NCI-H1417 (cell line): ENCODE data around the gene RUNX1.
"Not testable (repeated sequence)": the region's sequence is repeated elsewhere in the genome, so short reads cannot be mapped to it uniquely, and the experiment has no call there.

Source experiments
- DNase-seq, 3 experiments: peaks; one replicate each; lab custom pipeline; 2025; lab: John Stamatoyannopoulos, UW

Gene RUNX1

DNA sequence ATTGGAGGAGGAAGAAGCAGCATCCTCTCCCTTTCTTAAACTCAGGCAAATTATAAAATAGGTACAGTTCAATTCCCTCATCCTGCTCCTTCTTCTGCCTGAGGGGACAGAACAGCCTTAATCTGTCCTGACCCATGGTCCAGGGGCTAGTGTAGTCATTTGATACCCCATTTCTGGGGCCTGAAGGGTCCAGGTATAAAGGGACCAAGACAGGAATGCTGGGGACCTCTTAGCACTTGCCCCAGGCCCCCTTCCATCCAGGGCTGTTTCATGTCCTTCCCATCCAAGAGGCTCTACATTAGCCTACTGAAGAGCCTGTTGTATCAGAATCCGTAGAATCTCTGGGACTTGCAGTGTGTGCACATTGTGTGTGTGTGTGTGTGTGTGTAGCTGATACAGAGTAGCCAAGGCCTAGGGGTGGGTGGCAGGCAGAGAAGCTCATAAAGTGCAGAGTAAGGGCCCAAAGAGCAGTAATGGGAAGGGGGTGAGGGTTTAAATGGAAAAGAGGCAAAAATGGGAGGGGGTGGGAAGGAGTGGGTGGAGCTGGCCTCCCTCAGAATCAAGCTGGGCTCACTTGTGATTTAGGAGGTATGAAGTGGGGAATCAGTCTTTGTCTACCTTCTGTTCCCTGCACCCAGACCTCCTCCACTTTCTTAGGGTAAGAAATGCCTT lies 32.4 kb downstream of the RUNX1 start:
- DNase-seq, result no peak

DNA sequence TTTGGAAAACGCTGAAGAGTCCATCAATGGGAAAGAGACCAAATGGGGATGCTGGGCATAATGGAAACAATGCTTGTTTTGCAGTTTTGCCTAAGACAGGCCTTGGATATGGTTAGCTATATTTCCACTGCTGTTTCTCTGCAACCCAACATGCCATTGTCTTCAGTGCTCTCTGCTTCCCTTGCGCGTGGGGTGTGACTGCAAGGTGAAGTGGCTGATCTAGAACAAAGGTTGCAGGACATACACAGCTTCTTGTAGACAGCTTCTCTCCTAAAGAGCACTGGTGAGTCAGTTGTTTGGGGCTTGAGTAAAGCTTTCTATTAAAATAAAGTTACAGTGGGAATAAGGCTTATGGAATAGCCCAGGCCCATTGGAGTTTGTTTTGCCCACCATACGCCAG lies 33.0 kb downstream of the RUNX1 start:
- DNase-seq, result no peak

DNA sequence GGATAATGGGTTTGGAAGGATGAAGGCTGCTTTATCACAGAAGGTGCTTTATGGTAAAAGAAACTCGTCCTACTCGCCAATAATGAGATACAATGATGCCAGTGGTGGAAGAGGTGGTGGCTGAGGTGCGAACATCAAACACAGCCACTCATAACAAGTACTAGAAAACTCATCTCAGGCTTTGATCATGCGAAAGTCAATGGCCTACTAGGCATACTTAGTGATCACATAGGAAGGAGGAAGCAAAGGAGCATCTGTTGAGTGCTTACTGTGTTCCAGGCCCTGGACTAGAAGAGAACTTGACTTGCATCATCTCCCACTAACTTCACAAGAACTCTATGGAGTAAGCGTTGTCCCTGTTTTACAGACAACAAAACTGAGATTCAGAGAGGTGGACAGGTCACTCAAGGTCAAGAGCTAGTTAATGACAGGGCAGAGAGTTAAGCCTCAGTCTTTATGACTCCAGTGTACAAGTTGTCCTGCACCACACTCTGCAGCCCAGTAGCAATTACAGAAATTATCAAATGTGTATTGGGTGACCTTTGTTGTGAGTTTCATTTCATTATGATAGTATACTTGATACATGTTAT lies 33.6 kb downstream of the RUNX1 start:
- no peak for DNase-seq

DNA sequence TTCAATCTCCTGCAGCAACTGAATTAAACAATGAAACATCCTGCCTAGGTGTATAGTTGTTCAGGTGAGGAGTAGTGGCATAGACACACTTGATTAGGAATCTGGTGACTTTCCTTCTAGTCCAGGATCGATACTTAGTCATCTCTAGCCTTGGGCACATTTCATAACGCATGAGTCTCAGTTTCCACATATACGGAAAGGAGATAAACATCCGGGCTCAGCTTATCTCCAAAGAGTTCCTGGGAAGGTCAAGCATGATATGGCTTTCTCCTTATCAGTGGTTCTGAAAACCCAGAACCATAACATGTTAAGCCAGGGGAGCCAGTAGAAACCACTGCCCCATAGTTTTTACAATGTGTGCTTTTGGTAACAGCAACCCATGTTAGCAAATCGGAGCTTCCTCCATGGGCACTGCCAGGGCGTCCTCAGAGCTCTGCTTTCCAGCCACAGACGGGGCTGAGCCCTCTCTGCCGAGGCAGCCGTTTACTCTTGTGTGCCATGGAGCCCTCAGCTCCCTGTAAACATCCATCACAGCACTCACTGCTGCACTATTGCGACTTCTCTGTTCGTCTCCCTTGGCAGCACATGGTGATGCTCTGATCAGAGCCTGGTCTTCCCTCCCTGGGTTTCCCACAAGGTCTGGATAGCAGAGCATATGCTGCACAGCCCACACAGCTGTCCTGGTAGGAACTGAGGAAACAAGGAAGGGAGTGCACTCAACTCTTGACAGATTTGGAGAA lies 34.6 kb downstream of the RUNX1 start:
- no peak for DNase-seq

DNA sequence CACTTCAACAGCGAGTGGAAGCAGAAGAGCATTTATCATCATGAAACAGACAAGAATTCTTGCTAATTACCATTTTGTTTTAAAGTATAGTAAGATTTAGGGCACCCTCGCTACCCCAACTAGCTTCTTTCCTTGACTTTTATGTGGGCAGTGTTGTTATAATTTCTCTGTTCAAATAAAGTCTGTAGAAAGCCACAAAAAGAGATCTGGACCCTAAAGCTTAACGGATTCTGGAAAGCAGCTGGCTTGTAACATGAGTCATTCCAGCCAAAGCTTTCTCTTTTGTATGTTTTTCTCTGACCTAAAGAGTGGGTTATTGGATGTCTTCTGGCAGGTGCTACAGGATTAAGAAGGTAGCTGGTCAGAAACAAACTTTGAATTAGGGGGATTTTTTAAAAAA lies 37.4 kb downstream of the RUNX1 start:
- peak in 1 of 3 experiments; percentile 67 for DNase-seq

DNA sequence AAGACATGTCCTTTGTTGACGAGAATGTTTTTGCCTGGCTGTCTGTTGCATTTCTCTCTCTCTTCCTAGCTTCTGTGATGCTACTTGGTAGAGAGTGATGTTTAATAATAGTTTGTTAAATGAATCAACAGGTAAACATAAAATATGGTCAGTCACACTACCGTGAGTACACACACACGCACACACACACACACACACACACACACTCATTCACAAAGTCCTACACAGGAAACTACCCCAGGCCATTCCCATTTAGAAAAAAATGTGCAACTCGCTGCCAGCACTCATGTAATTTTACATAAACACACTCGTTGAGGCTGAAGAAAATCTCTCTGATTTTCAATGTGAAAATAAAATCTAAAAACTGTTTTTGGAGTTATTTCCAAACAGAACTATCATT lies 38.7 kb downstream of the RUNX1 start:
- DNase-seq, result no peak

DNA sequence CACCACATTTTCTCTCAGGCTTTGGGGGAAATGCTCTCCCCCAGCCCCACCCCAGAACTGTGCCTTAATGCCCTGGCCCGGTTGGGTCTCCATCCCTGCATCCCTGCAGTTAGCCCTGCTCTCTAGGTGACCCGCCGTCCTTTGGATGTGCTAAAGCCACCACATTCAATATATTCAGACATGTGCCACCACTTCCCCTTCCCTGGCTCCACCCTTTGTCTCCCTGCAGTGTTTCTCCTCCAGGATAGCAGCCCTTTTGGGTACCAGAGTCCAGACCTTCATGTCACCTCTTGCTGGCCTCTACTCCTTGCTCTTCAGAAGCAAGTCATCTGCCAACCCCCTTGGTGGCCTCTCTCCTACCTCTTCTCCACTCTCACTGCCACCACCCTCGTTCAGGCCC lies 41.8 kb downstream of the RUNX1 start:
- no peak for DNase-seq

DNA sequence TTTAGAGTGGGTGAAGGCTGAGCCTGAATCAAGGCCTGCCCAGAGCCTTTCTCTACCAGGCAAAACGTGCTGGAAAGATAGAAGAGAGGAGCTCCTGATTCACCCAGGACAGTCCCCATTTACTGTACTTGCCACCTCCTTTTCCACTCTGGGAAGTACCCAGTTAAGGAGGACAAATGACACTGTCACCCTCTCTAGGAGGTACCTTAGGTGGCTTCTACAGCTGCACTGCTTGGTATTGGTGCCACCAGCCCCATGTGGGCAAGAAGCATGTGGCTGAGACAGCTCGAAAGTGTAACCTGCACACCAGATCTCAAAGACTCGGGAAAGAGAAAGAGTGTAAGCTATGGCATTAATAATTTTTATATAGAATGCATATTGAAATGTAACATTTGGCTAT lies 42.3 kb downstream of the RUNX1 start:
- no peak for DNase-seq

DNA sequence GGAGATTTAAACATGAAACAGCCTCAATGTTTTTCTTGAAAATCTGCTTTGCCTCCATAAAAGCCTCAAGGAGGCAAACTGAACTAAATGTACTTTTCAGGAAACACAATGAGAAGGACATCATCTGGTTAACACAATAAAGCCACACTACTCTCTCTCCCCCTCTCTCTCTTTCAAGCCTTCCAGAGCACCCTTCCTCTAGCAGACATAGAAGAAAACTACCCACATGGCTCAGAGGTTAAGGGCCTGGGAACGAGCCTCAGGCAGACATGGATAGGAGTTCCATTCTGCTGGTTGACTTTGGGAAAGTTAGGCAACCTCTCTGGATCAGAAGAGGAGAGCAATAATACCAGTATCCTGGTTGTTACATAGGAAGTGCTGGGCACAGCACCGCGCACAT lies 42.9 kb downstream of the RUNX1 start:
- DNase-seq, result no peak

DNA sequence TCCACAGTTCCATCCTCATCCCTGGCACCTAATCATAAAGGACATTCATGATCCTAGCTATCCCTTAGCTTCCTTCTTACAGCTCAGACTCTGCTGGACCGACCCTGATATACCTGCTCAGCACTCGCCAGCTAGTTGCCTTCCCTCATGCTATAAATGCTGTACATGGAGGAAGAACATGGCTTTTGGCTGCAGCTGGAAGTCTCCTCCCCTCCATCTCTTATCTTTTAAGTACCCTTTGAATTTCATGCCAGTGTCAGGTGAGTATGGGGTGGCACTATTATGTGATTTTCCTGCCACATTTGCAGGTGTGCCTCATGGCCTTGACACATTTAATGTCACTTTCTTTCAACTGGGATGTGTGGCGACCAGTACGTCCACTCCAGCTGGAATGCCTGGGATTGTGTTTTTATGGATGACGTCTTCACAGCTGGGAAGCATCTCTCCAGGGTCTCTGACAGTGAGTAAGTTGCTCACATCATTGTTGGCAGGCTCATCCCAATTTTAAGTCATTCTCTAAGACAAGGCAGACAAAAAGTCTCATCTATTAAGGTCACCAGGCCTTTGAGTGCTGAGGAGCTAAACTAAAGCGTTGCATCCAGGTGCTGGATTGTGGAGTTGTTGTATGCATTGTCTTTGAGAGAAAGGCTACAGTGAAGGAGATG lies 43.4 kb downstream of the RUNX1 start:
- DNase-seq, result peak in 1 of 3 experiments; percentile 50

- DNase-seq, result no peak
Measured at GRCh38 chr21:35005077-35005476, 44.0 kb downstream of the RUNX1 start.

DNA sequence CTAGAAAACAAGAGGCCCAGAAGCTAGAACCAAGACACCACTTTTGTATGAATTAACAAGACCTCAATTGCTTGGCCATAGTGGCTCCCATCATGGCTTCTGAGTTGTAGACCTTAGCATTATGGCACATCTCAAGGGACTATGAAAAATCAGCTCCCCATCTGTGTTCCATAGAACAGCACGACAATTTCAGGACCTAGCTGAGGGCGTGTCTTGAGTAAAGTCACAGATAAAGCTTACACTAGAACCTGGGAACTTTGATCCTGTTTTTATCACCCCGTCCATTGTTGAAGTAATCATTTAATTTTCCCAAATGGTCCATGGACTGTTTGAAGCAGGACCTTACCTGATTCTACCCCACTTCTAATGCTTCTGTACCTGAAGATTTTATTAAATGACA lies 44.8 kb downstream of the RUNX1 start:
- no peak for DNase-seq

DNA sequence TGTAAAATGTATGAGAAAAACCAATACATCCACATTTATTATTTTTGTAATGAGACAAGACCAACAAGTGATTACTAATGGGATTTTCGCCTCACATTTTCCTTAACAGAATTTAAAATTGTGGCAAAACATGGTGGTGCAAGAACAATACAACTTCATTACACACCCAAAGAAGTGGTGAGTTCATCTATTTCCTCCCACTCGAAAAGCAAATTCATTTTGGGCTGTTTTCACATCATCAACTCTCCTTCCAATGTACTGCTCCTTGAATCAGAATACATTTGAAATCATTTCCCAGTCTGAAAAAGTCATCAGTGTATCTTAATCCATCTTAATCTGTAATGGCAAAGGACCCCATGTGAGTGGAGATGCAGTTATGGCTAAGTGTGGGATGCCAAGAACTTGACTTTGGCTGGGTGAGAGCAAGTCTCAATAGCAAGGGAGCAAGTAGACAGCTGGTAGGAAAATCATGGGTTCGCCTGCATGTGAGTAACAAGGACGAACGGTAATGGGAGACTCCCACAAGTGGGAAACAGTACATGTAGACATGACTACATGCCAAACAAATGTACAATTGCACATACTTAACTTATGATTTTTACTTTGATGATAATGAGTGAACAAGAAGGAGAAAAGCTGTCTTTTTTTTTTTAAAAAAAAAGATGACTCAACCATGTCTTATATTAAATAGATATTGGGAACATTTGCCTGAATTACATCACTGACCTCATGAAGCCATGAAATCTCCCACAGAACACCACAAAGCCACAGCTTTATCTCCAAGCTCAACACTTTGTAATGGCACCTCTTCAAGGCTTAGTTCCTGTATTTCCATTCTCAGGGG lies 46.0 kb downstream of the RUNX1 start:
- no peak for DNase-seq

DNA sequence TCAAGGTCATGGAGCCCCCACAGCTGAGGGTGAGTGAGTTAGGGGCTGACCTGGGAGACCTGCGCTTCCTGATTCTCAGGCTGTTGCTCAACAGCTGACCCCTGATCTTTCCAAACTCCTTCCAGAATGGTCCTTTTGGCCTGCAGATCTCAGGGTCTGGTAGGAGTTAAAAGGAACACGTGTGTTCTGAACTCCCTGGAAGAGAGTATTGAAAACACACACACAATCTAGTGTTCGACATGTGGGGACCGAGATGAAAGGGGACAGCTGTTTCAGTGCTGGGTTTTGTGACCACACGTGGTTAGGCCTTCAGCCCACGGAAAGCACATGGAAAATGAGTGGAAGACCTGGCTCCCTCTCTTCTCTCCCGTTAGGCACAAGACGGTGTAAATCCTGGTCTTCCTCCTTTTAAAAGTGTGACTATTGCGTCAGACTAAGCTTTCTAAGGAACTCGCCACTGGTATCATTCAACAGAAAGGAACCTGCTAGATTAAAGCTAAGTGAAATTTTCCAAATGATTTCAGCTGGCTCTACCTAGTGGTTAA lies 49.6 kb downstream of the RUNX1 start:
- DNase-seq, result no peak

DNA sequence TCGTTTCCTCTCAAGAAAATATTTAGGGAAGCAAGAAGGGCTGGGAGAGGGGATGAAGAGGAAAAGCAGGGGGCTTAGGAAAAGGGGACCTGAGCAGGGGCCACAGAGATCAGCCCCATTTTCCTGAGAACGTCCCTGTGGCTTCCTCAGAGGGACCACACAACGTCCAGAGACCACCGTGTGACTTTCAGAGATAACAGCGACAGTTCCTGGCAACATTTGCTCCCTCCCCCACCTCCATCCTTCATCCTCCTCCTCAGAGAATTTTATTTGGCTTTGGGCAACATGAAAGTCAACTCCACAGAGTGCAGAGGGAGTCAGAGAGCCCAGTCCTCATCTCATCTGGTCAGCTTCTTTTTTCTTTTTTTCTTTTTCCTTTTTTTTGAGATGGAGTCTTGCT lies 50.9 kb downstream of the RUNX1 start:
- no peak for DNase-seq

DNA sequence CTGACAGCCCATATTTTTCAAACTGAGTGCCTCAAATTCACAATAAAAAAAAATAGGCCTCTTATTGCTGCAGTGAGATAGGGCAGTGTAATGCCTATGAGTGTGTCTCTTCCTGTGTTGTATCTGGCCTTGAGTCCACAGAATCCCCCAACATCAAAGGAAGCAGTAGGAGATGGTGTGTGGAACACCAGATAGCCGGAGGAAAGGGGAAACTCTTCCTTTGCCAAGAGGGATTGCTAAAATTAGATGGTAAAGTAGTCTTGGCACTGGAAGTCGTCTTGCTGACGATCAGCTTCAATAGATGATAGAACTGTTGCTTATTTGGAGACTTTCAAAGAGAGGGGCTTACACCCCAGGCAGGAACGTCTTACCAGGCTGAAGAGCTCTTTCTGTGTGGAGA lies 51.8 kb downstream of the RUNX1 start:
- DNase-seq, result no peak

DNA sequence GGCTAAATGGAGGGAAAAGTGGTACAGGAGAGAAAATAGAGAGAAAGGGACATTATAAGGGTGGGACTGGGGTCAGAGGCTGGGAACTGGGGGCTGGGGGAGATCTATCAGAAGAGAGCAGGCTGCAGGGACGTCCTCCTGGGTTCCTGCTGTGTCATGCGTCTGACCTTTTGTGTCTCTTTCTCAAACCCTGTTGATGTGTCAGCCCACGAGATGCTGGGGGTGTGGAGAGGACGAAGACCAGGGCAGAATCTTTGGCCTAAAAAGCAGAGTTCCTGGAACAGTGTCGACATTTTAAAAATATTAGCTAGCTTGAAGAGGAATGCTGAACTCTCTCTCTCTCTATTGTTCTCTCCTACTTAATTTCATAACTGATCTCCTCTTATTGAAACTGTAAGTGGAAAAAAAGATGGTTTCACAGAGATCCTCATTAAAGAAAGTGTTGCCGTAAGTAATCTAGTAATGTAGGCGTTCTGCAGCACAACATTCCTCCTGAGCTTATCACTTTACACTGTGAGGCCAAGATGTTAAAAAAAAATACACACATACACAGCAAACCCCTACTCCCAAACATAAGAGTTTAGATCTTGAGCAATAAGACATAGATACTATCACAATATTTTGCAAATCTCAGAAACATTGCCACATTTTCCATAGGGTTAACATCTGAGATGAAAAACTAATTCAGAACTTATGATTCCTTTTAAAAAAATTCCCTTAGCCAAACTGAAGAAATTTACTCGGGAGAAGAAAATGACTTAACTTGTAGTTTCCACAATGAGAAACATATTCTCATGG lies 52.6 kb downstream of the RUNX1 start:
- DNase-seq, result no peak

- DNase-seq, result no peak
Measured at GRCh38 chr21:34995979-34996303, 53.2 kb downstream of the RUNX1 start.

DNA sequence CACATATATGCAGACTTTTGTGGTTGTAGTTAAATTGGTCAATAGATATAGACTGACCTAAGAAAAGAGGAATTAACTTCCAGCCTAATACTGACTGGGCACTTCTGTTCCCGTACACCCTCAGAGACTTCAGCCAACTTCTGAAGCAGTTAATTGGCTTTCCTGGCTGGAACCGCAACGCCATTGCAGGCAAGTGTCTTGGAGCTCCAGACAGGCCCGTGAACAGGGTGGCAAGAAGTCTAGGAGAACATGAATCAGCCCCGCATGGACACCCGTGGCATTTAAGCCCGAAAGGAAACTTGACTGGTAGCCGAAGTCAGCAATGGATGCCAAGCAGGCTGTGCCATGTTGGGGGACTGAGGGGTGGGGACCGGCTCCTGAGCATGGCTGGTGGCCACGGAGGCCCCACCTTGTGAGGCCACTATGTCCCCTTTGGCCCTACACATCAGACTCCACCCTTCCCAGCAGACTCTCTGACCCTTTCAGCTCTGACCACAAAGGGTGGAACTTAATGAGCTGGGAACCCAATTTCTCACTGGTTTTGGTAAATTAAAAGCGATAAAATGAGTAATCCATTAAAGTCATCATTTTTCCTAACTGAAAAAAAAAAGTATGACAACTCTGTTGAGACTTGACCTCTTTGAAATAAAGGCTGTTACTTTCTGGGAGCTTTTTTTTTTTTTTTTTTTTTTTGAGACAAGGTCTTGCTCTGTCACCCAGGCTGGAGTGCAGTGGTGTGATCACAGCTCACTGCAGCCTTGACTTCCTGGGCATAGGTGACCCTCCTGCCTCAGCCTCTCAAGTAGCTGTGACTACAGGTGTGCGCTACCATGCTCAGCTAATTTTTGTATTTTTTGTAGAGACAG lies 54.1 kb downstream of the RUNX1 start:
- DNase-seq, result no peak

GRCh38 chr21:34993521-34993921 lies 55.6 kb downstream of the RUNX1 start:
- not testable (repeated sequence) for DNase-seq
